22Rv1 (cell line): Measurements from ENCODE around the gene TAF1D.

Experiments
- H3K27ac ChIP-seq: fragments of 450-650 bp; 2 replicates; pipeline ENCODE4 v1.5.1; 2017
- CTCF ChIP-seq: fragments of 450-650 bp; IDR thresholded peaks from 2 replicates; pipeline ENCODE4 v1.5.1; 2017; ENCODE audit warnings: mild to moderate bottlenecking
- ZFX ChIP-seq: fragments of 450-650 bp; IDR thresholded peaks from 2 replicates; pipeline ENCODE4 v1.6.1; 2017; ENCODE audit warnings: antibody characterized with exemption, borderline replicate concordance

Gene TAF1D

GRCh38 chr11:93720522-93720921, 20.8 kb downstream of the TAF1D start:
- H3K27ac ChIP-seq, result no peak overlapping the region
- TF ChIP-seq CTCF (no peak), ZFX (no peak)

- no peak for TF ChIP-seq CTCF
- no peak for TF ChIP-seq ZFX
- no peak overlapping the region for H3K27ac ChIP-seq
These were observed 22.0 kb downstream of the TAF1D start for GRCh38 chr11:93719310-93719709.

- H3K27ac ChIP-seq, result no peak overlapping the region
- TF ChIP-seq ZFX (no peak), CTCF (no peak)
These were observed 23.2 kb downstream of the TAF1D start for GRCh38 chr11:93718057-93718563.

GRCh38 chr11:93717501-93717900, 23.8 kb downstream of the TAF1D start:
- no peak overlapping the region for H3K27ac ChIP-seq
- no peak for TF ChIP-seq CTCF

GRCh38 chr11:93715797-93716396, 25.4 kb downstream of the TAF1D start:
- no peak overlapping the region for H3K27ac ChIP-seq
- no peak for TF ChIP-seq CTCF
- no peak for TF ChIP-seq ZFX

- TF ChIP-seq CTCF (no peak), ZFX (no peak)
These were observed 28.6 kb downstream of the TAF1D start for GRCh38 chr11:93712678-93713077.

GRCh38 chr11:93710239-93710638, 31.1 kb downstream of the TAF1D start:
- no peak overlapping the region for H3K27ac ChIP-seq
- TF ChIP-seq ZFX, result no peak
- no peak for TF ChIP-seq CTCF

More at GRCh38 chr11:93712678-93713077, 28.6 kb downstream of the TAF1D start:
- no peak overlapping the region for H3K27ac ChIP-seq
